ENCODE data around the gene CYP3A5. TPM values are rescaled to one million over a fixed set of nuclear protein-coding genes. Genes with fewer than 3 reads are reported as not detected.

CYP3A5 gene
- total and polyA plus RNA-seq, 2 of the 4 experiments (the other 2 are of a cell fraction), result not detected

- Histone ChIP-seq H3K4me1 (ENCODE audit: control insufficient read depth, insufficient read depth, low read length) (peaks cover 3% of the 10 kb centered on the region; the same call in 1 of the 2 replicates), H3K79me1 (ENCODE audit: low read depth in 1 of 2, low read length in 2 of 2) (no peaks in the 10 kb centered on the region), H4K8ac (ENCODE audit: low read depth in 2 of 2, low read length in 2 of 2) (no peak overlapping the region), H2BK15ac (ENCODE audit: low read depth, low read length) (no peak overlapping the region), H3K23ac (ENCODE audit: low read depth, low read length) (no peak overlapping the region), H4K5ac (ENCODE audit: low read depth, low read length) (no peak overlapping the region), H3K27me3 (ENCODE audit: control insufficient read depth, insufficient read depth, low read length) (no peaks in the 10 kb centered on the region; the same call in 1 of the 2 replicates), H3K14ac (replicated peaks; ENCODE audit: low read depth, low read length) (no peak overlapping the region), H3K27ac (ENCODE audit: insufficient read depth, low read length) (no peak overlapping the region), H3K9me3 (ENCODE audit: control insufficient read depth, insufficient read depth, low read length) (no peaks in the 10 kb centered on the region), H4K20me1 (ENCODE audit: insufficient read depth, low read length) (no peaks in the 10 kb centered on the region), H2AK9ac (replicated peaks; ENCODE audit: low read depth, low read length, poor library complexity) (no peak overlapping the region), H4K91ac (ENCODE audit: insufficient read depth, low read depth, low read length) (no peak overlapping the region), H3K4me2 (ENCODE audit: low read depth, low read length) (no peak overlapping the region), H2AK5ac (ENCODE audit: low read depth, low read length) (no peak overlapping the region), H2BK5ac (ENCODE audit: low read depth, low read length, poor library complexity, severe bottlenecking) (no peak overlapping the region), H2BK120ac (ENCODE audit: low read depth, low read length) (no peak overlapping the region), H3K18ac (ENCODE audit: low read depth, low read length) (no peak overlapping the region), H3K56ac (ENCODE audit: extremely low read depth, insufficient read depth, low read length) (no peak overlapping the region), H3K9me1 (ENCODE audit: insufficient read depth, low read length) (no peaks in the 10 kb centered on the region), H3K36me3 (ENCODE audit: control insufficient read depth, insufficient read depth, low read length) (no peaks in the 10 kb centered on the region), H3K4me3 (ENCODE audit: insufficient read depth, low read depth, low read length) (no peak overlapping the region), H2BK20ac (ENCODE audit: low read depth, low read length) (no peak overlapping the region), H2AFZ (replicated peaks; ENCODE audit: low read length, poor library complexity) (no peak overlapping the region), H3K4ac (ENCODE audit: low read depth, low read length) (no peak overlapping the region), H3K9ac (ENCODE audit: low read depth, low read length) (no peak overlapping the region)
- in situ Hi-C loops (cut with MboI; ENCODE audit: low sequenced_read_pairs) (no loop called here), intact Hi-C loops (cut with micrococcal nuclease) (no loop called here), dilution Hi-C loops (cut with HindIII; ENCODE audit: low sequenced_read_pairs, unreplicated experiment) (no loop called here)
- TF ChIP-seq CEBPB (IDR thresholded peaks at IDR 0.05; ENCODE audit: low read depth, low read length) (no peak), MAZ (IDR thresholded peaks at IDR 0.05; ENCODE audit: borderline replicate concordance, low read depth, low read length) (no peak), ELK1 (IDR thresholded peaks at IDR 0.05; ENCODE audit: borderline replicate concordance, low read depth, low read length) (no peak), USF2 (IDR thresholded peaks at IDR 0.05; ENCODE audit: low read depth, low read length) (no peak), MXI1 (IDR thresholded peaks at IDR 0.05; ENCODE audit: borderline replicate concordance, low read depth, low read length) (no peak), NFE2L2 (IDR thresholded peaks at IDR 0.05; ENCODE audit: low read depth, low read length) (no peak), CTCF (conservative IDR thresholded peaks at IDR 0.05; ENCODE audit: low read depth, low read length) (no peak), POLR2A (IDR thresholded peaks at IDR 0.05; ENCODE audit: low read depth, low read length) (no peak), BHLHE40 (IDR thresholded peaks at IDR 0.05; ENCODE audit: low read depth, low read length) (no peak), RFX5 (IDR thresholded peaks at IDR 0.05; ENCODE audit: low read depth, low read length) (no peak), CHD1 (IDR thresholded peaks at IDR 0.05; ENCODE audit: low read depth, low read length) (no peak)
- ATAC-seq (ENCODE audit: low read depth) (no peak), DNase-seq (no peak)
- ChIA-PET CTCF (no interaction called here), POLR2A (ENCODE audit: unreplicated experiment) (no interaction called here)
- no TSS peak for BruUV-seq (replicated peaks)
- no CpG with 5 or more reads among the region's 5 CpGs for WGBS, 2 experiments (ENCODE audit: extremely low coverage in 2 of 2, insufficient read length in 1 of 2)
Observed at GRCh38 chr7:99694201-99694911, 14.6 kb upstream of the CYP3A5 start.

Measured in IMR-90 (cell line).